PC-3 (cell line): ENCODE data around the gene PRDM9.

Experiments used
- EZH2 ChIP-seq: fragments of 300-600 bp; sonication (generic); IDR thresholded peaks from one replicate; pipeline ENCODE4 v1.6.1; 2017; ENCODE audit warnings: antibody characterized with exemption, mild to moderate bottlenecking, low read length; ENCODE audit not compliant: unreplicated experiment
- TF ChIP-seq, protein P1 (sequence below): fragments of 300-600 bp; sonication (generic); conservative IDR thresholded peaks from 2 replicates; pipeline ENCODE4 v1.5.1; 2017; ENCODE audit warnings: antibody characterized with exemption, low read depth, mild to moderate bottlenecking, low read length

GRCh38 chr5:23468658-23469057 is 38.8 kb upstream of the PRDM9 start:
- TF ChIP-seq, protein P1, sequence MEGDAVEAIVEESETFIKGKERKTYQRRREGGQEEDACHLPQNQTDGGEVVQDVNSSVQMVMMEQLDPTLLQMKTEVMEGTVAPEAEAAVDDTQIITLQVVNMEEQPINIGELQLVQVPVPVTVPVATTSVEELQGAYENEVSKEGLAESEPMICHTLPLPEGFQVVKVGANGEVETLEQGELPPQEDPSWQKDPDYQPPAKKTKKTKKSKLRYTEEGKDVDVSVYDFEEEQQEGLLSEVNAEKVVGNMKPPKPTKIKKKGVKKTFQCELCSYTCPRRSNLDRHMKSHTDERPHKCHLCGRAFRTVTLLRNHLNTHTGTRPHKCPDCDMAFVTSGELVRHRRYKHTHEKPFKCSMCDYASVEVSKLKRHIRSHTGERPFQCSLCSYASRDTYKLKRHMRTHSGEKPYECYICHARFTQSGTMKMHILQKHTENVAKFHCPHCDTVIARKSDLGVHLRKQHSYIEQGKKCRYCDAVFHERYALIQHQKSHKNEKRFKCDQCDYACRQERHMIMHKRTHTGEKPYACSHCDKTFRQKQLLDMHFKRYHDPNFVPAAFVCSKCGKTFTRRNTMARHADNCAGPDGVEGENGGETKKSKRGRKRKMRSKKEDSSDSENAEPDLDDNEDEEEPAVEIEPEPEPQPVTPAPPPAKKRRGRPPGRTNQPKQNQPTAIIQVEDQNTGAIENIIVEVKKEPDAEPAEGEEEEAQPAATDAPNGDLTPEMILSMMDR: no peak
- TF ChIP-seq EZH2: no peak
